Limb (tissue), 2 donors: Measurements from ENCODE around the gene SLC9A9.

Experiments used
- DNase-seq, 2 donors: peaks; one replicate each; pipeline ENCODE4 v3.0.0-alpha.2; 2016; ENCODE audit errors: extremely low spot score in 2 of 2

SLC9A9 gene

GRCh38 chr3:143843587-143843986, 4.7 kb downstream of the SLC9A9 start:
- no peak for DNase-seq

GRCh38 chr3:143840636-143841035, 7.6 kb downstream of the SLC9A9 start:
- DNase-seq: no peak

- DNase-seq: no peak
Observed at GRCh38 chr3:143839980-143840379, 8.3 kb downstream of the SLC9A9 start.

- no peak for DNase-seq
Observed at GRCh38 chr3:143837076-143837475, 11.2 kb downstream of the SLC9A9 start.

- DNase-seq: no peak
Observed at GRCh38 chr3:143835312-143835711, 13.0 kb downstream of the SLC9A9 start.

- no peak for DNase-seq
Observed at GRCh38 chr3:143832433-143832832, 15.8 kb downstream of the SLC9A9 start.

- no peak for DNase-seq
Observed at GRCh38 chr3:143831994-143832393, 16.3 kb downstream of the SLC9A9 start.

- DNase-seq: no peak
Observed at GRCh38 chr3:143831208-143831607, 17.1 kb downstream of the SLC9A9 start.

GRCh38 chr3:143830786-143831185, 17.5 kb downstream of the SLC9A9 start:
- no peak for DNase-seq

- DNase-seq: no peak
Observed at GRCh38 chr3:143830063-143830462, 18.2 kb downstream of the SLC9A9 start.

GRCh38 chr3:143827425-143827824, 20.8 kb downstream of the SLC9A9 start:
- DNase-seq: no peak

GRCh38 chr3:143826296-143826695, 22.0 kb downstream of the SLC9A9 start:
- no peak for DNase-seq

GRCh38 chr3:143825513-143825912, 22.8 kb downstream of the SLC9A9 start:
- DNase-seq: no peak

- DNase-seq: no peak
Observed at GRCh38 chr3:143824735-143825385, 23.4 kb downstream of the SLC9A9 start.

- no peak for DNase-seq
Observed at GRCh38 chr3:143822798-143823197, 25.5 kb downstream of the SLC9A9 start.

- DNase-seq: no peak
Observed at GRCh38 chr3:143822374-143822773, 25.9 kb downstream of the SLC9A9 start.

- DNase-seq: no peak
Observed at GRCh38 chr3:143821862-143822261, 26.4 kb downstream of the SLC9A9 start.

- DNase-seq: no peak
Observed at GRCh38 chr3:143820466-143821221, 27.6 kb downstream of the SLC9A9 start.

- DNase-seq: no peak
Observed at GRCh38 chr3:143819890-143820289, 28.4 kb downstream of the SLC9A9 start.

- no peak for DNase-seq
Observed at GRCh38 chr3:143814443-143814889, 33.8 kb downstream of the SLC9A9 start.

GRCh38 chr3:143812481-143812880, 35.8 kb downstream of the SLC9A9 start:
- no peak for DNase-seq

GRCh38 chr3:143811602-143812001, 36.7 kb downstream of the SLC9A9 start:
- no peak for DNase-seq

- no peak for DNase-seq
Observed at GRCh38 chr3:143810953-143811265, 37.4 kb downstream of the SLC9A9 start.
